GM19372 (cell line): ENCODE results near the gene NPLOC4.

Experiments
- ATAC-seq: cut with Tn5 transposase; IDR thresholded peaks from one replicate; pipeline ENCODE4 v1.9.1; 2021; ENCODE audit warnings: mild to moderate bottlenecking, low read depth, moderate library complexity; ENCODE audit not compliant: unreplicated experiment

The NPLOC4 gene

DNA sequence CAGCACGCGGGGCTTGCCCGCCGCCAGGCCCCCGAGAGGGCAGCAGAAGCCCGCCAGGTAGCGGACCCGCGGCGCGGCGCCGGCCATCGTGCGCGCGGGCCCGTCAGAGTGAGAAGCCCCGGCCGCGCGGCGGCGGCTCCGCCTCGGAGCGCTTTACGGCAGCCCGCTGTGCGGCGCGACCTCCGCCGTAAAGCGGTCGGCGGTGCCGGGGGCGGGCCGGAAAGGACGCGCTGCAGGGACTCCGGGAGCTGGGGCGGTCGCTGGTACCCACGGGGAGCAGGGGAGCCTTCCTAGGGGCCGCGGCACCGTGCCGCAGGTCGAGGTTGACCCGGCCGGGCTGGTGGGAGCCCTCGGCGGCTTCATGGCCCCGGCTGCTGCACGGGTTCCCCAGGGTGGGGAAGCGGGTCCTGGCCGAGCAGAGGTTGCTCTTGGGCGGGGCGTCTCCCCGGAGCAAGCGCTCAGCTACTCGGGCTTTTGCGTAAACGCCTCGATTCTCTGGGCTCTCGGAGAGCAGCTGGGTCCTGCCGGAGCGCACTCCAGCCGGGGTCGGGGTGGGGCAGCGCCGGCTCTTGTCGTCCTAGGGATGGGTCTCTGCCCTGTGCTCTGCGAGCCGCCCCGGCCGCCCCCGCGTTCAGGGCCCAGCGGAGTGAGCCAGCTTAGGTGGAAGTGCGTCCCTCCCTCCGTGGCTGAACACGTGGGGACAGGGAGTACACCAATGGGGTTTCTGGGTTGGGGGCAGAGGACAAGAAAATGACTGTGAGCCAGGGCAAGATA lies 84.5 kb downstream of the NPLOC4 start, which contains the start of gene FAAP100:
TSS of gene FAAP100 (minus strand) at position 110 of the 774 bp plus-strand sequence. CDS start at position 87, 23 bp downstream.
- ATAC-seq: peak; percentile 51

DNA sequence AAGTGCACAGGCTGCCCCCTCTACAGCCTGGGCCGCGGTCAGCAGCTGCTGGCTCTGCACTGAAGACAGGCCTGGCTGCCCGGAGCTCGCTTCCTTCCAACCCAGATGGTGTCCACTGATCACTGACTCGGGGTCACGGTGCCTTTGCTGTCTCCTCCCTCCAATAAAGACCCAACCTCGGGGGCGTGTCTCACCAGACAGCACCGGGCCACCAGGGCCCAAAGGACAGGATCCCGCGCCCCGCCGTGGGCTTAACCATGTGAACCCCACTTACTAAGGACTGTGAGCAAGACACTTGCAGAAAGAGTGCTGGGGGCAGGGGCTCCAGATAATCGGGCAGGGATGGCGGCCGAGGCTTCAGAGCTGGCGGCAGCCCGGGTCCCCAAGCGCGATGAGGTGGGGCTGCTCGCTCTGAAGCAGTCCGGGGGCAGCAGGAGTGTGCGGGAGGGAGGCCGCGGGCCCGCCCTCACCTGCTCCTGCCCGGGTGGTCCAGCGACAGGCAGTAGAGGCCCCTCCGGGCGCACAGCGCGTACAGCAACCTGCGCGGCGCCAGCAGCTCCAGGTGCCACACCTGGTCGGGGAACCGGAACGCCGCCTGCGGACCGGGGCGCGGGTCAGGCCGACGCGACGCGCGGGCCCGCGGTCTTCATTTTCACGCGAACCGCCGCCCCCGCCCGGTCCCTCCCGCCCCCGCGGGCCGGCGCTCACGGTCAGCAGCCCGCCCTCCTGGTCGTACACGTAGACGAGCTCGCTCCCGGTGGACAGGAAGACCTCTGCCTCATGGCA lies 85.3 kb downstream of the NPLOC4 start:
- ATAC-seq: peak; percentile 30

DNA sequence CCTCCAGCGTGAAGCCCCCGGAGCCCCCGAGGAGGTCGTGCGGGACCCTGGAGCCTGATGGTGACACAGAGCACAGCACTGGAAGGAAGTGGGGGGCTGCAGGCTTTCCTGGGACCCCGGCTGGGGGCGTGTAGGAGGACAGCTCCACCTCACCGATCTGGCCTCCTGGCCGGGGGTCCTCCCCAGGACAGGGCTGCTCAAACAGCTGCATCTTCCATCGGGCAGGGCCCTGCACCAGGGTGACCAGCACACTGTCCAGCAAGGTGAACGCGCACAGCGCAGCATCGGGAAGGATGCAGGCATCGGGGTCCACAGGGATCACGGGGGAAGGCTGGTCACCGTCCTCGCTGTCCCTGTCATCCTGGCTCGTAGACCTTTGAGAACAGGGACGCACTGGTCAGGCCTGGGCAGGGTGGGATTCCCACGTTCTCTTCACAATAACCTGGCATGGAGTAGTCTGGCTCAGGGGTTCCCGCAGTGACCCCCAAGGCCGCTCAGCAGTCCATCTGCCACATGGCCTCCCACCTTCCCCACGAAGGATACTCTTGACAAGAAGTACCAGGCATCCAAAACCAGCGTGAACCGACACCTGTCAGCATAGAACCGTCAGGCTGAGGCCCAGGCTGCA lies 86.0 kb downstream of the NPLOC4 start:
- ATAC-seq: no peak

- ATAC-seq: no peak
Measured at GRCh38 chr17:81550285-81550684, 86.6 kb downstream of the NPLOC4 start.

DNA sequence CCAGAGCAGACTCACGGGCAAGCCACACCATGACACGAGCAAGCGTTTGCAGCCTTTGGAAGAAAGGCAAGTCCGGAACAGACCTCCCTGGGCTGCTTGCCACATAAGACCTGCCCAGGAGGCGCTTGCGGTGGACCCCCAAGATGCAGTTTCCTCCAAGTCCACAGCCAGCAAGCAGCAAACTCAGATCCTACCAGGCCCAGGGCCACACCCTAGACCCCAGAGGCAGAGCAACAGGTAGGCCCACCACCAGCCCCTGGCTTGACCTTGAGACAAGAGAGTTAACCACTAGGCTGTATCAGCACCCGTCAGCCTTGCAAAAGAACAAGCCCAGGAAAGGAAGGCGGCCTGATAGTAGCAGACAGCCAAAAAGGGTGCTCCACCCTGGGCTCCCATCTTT lies 87.1 kb downstream of the NPLOC4 start:
- no peak for ATAC-seq

DNA sequence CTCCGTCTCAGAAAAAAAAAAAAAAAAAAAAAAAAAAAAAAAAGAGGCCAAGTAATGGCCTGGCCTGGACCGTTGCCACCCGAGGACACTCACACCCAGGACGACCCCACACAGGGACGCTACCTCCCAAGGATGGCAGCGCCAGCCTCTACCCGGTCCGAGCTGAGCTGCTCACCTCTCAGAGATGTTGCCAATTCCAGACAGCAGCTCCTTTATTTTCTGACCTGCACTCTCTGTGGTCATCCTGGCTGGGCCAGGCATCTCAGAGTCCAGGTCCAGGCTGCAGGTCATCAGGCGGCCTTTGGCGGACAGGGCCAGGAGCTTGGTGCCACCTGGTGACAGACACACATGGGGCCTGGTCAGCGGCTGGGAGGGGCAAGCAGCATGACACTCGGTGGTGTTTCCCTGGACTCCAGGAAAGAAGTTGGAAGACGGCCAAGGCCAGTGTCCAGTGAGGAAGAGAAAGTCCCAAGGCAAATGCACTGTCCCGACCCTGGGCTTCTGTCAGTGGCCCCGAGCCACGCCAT lies 87.8 kb downstream of the NPLOC4 start:
- ATAC-seq: no peak

GRCh38 chr17:81547614-81547982 lies 89.3 kb downstream of the NPLOC4 start:
- no peak for ATAC-seq

DNA sequence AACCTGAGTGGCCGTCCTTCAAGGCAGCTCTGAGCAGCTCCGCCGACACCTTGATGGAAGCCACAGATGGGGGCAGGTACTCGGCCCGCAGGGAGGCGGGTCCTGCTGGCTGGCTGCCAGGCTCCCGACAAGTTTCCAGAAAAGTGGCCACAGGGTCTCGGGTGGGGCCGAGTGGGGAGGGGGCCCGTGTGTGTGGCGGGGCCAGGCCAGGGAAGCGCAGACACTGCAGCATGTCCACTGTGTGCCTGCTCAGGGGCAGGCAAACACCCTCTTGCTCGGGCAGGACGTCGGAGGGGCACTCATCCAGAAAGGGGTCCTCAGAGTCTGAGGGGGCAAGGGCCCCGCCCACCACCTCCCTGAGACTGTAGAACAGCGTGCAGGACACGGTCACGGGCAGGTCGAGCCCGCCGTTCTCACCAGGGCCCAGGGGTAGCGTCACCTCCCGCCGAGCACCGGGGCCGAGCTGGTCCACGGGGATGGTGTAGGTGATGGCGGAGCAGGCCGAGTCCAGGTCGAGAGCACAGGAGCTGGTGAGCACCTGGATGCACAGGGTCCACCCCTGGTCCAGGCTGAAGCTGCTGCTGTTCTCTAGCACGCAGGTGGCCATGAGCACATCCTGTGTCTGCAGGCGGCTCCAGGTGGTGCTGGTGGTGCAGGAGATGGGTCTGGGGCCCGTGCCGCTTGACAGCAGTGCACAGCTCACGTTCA lies 89.9 kb downstream of the NPLOC4 start:
- no peak for ATAC-seq

DNA sequence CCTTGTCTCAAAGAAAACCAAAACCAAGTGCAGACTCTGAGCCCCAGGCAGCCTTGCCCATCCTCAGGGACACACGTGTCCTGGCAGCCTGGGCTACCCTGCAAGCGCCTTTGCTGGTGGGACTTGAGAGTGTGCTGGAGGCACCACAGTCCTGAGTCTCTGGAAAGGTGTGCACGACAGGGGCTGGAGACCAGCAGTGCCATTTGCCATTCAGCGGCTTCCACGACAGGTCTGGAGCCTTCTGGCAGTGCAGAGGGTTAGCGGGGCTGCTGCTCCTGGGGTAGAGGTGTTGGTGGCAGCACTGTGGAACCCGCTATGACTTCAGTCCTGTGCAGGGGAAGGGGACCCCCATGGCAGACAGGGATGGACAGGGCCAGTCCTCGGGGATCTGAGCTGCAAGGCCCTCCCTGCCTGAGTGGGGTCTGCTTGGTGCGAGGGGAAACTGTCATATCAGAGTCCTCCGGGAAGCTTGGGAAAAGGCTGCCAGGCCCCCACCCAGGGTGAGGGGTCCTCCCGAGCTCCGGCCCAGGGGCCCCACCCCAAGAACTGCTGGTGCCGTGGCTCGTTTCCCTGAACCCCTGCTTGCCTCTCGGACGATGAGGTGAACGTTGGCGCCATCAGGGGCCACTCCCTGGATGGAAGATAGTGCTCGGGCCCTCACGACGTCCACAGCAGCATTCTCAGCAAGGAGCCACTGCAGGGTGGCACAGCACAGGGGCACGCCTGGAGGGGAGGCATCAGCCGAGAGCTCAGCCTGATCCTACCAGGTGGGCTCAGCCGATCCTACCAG lies 91.6 kb downstream of the NPLOC4 start:
- ATAC-seq: no peak

- ATAC-seq: no peak
Measured at GRCh38 chr17:81544281-81544974, 92.5 kb downstream of the NPLOC4 start.

DNA sequence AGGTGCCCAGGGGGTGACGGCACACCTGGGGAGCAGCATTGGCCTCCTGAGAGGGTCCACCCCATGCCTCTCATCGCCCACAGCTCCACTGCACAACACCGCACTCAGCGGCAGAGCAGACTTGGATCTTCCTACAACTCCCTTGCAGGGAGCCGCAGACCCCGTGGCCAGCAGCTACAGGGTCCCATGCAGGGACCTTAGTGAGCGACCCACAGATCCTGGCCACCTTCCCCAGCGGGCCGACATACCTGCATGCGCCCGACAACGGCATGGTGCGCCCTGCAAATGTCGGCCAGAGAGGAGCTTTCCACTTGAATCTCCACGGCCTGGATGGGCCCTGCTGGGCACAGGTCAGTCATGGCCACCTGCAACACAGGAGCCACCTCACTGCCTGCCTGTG lies 93.2 kb downstream of the NPLOC4 start:
- no peak for ATAC-seq

GRCh38 chr17:81543339-81543675 lies 93.6 kb downstream of the NPLOC4 start:
- no peak for ATAC-seq

GRCh38 chr17:81542431-81543338 lies 94.2 kb downstream of the NPLOC4 start:
- no peak for ATAC-seq

GRCh38 chr17:81541123-81541522 lies 95.8 kb downstream of the NPLOC4 start:
- no peak for ATAC-seq

DNA sequence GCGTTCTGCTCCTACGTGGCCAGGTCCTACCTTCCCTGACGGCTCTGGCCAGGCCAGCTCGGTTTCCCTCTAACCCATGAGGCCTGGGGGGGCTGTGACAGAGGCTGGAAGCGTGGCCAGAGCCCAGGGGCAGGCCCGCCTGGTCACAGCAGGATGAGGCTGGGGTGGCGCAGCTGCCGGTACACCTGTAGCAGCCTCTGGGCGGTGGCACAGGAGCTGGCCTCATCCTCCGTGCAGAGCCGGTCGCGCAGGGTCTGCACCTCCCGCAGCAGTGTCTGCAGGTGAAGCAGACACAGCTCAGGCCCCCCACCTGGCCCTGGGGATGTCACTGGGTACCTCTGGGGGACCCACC lies 96.3 kb downstream of the NPLOC4 start:
- no peak for ATAC-seq

DNA sequence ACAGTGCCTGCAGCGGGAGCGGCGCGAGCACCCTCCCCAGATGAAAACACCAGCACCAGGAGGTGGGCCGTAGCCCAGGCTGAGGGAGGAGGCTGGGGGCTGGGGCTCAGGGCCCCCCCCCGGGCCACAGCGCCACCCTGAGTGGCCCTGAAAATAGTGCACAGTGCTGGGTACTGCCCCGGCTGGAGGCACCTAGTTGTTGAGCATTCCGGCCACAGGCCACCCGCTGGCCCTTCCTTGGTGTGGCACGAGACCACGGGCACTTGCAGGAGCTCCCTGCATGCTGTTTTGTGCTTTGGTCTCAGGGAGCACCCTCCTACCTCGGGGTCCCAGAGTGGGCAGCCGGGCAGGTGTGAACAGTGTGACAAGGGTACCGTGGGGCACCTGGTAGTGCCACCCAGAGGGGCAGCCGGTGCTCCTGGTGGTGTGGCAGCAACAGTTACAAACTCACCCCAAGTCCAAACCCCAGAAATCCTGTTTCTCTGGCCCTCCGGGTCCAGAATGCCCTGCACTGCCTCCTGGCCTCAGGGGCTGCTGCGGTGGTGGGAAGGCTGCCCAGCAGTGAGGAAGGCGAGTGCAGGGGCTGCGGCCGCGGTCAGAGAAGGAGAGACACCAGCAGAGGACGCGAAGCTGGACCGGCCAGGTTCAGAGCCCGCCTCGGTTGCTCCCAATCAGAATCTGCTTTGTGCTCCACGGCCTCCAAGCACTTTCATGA lies 96.8 kb downstream of the NPLOC4 start:
- ATAC-seq: no peak

DNA sequence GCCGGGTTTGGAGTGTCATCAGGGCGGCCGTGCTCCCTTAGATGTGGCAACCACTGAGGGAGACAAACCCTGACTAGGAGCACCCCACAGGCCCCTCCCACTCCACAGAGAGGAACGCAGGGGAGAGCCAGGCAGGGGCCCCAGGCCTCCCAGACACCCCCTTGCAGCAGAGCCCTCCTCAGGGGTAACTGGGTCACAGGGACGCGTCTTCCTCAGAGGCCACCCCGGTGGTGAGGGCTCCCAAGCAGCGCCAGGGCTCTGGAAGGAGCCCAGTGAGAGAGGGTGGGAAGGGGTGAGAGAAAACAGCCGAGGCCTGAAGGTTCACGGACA lies 97.4 kb downstream of the NPLOC4 start:
- ATAC-seq: no peak
